Stimulated activated CD8-positive, alpha-beta memory T cell treated with anti-CD3 and anti-CD28 coated beads, Interleukin-12 subunit alpha, Interleukin-12 subunit beta, amount 100 ng/mL, for 4 hours (primary cell): ENCODE data around the gene FAM90A26.
"Not testable (repeated sequence)": the region's sequence is repeated elsewhere in the genome, so short reads cannot be mapped to it uniquely, and the experiment has no call there.

Experiments used
- DNase-seq: peaks from one replicate; pipeline ENCODE4 v3.0.0-alpha.2; 2020; ENCODE audit warnings: low read depth

Gene FAM90A26, protein sequence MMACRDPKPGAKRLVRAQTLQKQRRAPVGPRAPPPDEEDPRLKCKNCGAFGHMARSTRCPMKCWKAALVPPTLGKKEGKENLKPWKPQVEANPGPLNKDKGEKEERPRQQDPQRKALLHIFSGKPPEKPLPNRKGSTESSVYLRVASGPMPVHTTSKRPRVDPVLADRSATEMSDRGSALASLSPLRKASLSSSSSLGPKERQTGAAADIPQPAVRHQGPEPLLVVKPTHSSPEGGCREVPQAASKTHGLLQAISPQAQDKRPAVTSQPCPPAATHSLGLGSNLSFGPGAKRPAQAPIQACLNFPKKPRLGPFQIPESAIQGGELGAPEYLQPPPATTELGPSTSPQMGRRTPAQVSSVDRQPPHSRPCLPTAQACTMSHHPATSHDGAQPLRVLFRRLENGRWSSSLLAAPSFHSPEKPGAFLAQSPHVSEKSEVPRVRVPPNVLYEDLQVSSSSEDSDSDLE

DNA sequence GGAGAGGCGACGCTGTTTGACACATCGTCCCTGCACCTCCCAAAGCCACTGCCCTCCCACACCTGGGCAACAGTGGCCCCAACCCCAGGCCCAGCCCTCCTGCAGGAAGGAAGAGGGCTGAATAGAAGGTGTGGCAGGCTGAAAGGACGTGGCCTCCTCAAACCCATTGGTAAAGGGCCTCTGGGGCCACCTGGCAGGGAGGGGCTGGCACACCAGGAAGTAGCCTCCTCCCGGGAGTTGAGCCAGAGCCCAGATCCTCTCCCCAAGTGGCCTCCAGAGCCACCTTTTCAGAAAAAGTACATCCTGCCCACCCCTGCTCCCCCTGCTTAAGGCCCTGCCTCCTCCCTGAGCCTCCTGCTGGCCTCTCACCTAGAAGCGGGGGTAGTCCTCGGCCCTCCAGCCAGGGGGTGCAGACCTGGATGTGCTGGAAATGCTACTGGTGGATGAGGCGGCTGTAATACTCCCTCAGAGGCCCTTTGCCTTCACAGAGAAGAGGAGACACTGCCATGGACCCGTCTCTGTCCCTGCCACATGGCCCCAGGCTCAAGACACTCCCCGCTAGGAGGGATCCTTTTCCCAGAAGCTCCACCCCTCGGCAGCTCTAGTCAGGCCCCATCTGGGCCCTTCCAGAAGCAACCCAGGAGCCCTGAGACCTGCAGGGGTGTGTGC is at the start of gene FAM90A26:
FAM90A26 (plus strand) TSS at position 619 of the 669 bp plus-strand sequence. CDS start 2,764 bp downstream, outside the sequence.
- not testable (repeated sequence) for DNase-seq

DNA sequence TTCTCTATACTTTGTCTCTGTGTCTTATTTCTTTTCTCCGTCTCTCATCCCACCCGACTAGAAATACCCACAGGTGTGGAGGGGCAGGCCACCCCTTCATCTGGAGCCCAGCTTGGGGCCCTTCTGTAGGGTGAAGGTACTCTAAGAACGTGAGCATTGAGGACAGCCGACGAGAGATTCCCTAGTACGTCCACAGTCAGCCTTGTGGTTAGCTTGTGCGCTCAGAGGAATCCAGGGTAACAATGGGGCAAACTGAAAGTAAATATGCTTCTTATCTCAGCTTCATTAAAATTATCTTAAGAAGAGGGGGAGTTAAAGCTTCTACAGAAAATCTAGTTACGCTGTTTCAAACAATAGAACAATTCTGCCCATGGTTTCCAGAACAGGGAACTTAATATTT is 47.5 kb upstream of the FAM90A26 start:
- DNase-seq = not testable (repeated sequence)

DNA sequence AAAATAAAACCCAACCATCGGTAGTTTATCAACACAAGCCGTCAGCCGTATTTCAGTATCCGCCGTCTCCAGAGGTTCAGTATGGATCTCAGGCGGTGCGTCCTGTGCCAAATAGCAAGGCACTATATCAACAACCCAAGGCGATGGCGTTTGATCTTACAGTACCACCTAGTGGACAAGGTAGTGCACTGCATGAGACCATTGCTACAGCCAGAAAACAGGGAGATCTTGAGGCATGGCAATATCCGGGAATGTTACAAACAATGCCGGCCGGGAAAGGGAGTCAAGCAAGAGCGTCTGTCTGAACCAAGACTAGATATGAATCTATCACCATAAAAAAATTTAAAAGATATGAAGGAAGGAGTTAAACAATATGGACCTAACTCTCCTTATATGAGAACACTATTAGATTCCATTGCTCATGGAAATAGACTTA is 46.6 kb upstream of the FAM90A26 start:
- DNase-seq = not testable (repeated sequence)

DNA sequence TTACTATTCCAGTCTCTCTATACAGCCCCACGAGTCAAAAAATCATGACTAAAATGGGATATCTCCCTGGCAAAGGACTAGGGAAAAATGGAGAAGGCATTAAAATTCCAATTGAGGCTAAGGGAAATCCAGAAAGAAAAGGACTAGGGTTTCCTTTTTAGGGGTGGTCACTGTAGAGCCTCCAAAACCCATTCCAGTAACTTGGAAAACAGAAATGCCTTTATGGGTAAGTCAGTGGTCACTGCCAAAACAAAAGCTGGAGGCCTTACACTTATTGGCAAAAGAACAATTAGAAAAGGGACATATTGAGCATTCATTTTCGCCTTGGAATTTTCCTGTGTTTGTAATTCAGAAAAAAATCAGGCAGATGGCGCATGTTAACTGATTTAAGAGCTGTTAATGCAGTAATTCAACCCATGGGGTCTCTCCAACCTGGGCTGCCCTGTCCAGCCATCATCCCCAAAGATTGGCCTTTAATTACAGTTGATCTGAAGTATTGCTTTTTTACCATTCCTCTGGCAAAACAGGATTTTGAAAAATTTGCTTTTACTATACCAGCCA is 44.5 kb upstream of the FAM90A26 start:
- DNase-seq = not testable (repeated sequence)

DNA sequence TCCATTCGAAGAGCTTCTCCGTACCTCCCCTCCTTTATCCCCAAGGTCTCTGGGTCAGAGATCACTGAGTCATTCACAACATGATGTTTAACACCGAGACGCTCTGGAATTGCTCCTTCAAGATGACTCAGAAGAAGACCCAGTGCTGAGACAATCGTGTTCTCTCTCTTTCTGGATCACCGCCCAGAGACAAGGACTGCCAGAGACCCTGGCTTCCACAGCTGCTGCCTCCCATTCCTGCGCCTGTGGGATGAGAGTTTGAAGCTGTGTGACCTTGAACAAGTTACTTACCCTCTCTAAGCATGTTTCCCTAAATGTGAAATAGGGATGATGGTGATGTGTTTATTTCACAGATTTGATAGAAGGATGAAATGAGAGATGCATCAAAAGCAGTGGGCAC is 38.8 kb upstream of the FAM90A26 start:
- not testable (repeated sequence) for DNase-seq

DNA sequence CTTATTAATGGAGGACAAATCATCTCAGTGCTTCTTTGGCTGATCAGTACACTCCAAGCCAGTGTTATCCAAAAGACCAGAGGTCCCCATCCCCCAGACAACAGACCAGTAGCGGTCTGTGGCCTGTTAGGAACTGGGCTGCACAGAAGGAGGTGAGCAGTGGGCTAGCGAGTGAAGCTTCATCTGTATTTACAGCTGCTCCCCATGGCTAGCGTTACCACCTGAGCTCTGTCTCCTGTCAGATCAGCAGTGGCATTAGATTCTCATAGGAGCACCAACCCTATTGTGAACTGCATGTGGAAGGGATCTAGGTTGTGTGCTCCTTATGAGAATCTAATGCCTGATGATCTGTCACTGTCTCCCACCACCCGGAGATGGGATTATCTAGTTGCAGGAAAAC is 37.4 kb upstream of the FAM90A26 start:
- not testable (repeated sequence) for DNase-seq

DNA sequence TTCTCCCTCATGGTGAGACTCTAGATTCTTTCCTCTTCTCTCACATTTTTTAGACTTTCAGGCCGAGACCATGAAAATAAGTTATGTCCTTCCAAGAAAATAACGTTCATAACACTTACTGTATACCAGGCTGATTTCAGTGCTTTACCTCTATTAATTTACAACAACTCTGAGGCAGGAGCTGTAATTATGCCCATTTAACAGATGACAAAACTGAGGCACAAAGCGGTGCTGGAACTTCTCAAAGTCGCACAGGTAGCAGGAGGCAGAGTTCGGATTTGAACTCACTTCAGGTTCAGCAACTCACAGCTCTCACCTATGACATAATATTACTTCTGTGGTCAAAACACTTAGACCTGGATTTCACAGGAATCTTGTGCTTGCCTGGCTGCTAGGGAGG is 36.2 kb upstream of the FAM90A26 start:
- DNase-seq = not testable (repeated sequence)

DNA sequence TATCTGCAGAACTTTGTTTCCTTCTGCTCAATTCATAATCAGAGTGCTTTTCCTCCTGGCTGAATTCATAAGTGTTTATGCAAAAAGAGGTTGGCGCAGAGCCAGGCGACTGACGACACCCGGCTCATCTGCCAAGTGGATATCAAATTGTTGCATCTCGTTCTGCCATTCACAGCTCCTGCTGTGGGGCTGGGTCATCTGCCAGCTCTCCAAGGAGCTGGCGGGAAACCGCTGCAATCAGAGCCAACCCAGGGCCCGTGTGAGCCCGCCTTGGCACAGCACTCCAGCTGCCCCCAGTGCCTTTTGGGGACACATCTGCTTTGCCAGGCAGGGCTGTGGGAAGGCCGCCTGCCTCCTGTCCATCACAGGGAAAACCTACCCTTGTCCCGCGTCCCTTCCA is 35.7 kb upstream of the FAM90A26 start:
- not testable (repeated sequence) for DNase-seq

DNA sequence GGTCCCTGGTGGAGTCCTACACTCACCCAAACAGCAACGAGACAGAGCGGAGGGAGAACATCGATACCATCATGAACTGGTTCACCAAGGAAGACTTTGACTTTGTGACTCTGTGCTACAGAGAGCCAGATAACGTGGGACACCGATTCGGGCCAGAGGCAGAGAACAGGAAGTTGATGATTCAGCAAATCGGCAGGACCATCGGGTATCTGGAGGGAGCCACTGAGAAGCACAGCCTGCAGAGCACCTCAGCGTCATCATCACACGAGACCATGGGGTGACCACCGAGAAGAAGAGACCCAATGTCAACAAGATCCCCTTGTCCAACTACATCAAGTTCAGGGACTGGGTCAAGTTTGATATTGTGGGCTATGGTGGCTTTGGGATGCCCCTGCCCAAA is 29.2 kb upstream of the FAM90A26 start:
- DNase-seq = not testable (repeated sequence)

DNA sequence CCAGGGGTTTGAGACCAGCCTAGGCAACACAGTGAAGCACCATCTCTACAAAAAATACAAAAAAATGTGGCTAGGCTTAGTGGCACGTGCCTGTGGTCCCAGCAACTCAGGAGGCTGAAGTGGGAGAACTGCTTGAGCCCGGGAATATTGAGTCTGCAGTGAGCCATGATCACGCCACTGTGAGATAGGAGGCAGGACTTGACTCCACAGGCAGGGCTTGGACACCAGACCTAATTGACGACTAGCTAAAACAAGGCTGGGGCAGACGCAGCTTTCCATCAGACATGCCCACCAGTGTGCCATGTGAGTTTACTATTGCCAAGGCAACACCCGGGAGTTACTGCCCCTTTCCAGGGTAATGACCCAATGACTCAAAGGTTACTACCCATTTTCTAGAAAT is 27.4 kb upstream of the FAM90A26 start:
- not testable (repeated sequence) for DNase-seq

DNA sequence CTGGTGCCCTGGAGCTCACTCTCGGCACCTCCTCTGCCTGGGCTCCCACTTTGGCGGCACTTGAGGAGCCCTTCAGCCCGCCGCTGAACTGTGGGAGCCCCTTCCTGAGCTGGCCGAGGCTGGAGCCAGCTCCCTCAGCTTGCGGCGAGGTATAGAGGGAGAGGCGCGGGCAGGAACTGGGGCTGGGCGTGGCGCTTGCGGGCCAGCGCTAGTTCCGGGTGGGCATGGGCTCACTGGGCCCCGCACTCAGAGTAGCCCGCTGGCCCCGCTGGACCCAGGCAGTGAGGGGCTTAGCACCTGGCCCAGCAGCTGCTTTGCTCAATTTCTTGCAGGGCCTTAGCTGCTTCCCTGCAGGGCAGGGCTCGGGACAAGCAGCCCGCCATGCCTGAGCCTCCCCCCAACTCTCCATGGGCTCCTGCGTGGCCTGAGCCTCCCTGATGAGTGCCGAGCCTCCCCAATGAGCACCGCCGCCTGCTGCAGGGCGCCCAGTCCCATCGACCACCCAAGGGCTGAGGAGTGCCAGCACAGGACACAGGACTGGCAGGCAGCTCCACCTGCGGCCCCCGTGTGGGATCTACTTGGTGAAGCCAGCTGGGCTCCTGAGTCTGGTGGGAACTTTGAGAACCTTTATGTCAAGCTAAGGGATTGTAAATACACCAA is 26.7 kb upstream of the FAM90A26 start:
- DNase-seq = no peak

DNA sequence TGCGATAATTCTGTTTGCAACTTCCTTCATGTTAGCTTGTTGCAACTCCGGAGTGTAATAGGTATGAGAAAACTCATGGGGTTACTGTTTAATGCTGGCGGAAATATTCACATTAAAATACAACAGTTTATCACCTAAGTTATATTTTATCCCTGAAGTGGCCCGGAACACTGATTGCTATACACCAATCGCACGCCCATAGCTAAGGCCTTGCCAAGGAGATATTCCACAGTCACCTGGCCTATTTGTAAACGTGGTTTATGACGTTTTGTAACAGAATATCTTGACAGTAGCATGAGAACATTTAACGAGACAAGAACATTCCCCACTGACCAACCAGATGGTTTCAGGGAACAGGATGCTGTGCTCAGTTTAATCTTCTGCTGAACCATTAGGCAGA is 23.2 kb upstream of the FAM90A26 start:
- no peak for DNase-seq

DNA sequence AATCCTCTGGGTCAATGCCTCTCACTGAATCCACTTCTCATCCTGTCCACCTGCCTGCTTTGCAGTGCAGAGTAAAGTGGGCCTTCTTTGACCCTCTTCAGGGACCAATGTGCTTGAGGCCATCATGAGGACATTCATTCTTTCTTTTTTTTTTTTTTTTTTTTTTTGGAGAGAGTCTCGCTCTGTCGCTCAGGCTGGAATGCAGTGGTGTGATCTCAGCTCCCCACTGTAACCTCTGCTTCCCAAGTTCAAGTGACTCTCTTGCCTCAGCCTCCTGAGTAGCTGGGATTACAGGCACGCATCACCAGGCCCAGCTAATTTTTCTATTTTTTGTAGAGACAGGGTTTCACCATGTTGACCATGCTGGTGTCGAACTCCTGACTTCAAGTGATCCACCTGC is 22.8 kb upstream of the FAM90A26 start:
- DNase-seq = not testable (repeated sequence)

DNA sequence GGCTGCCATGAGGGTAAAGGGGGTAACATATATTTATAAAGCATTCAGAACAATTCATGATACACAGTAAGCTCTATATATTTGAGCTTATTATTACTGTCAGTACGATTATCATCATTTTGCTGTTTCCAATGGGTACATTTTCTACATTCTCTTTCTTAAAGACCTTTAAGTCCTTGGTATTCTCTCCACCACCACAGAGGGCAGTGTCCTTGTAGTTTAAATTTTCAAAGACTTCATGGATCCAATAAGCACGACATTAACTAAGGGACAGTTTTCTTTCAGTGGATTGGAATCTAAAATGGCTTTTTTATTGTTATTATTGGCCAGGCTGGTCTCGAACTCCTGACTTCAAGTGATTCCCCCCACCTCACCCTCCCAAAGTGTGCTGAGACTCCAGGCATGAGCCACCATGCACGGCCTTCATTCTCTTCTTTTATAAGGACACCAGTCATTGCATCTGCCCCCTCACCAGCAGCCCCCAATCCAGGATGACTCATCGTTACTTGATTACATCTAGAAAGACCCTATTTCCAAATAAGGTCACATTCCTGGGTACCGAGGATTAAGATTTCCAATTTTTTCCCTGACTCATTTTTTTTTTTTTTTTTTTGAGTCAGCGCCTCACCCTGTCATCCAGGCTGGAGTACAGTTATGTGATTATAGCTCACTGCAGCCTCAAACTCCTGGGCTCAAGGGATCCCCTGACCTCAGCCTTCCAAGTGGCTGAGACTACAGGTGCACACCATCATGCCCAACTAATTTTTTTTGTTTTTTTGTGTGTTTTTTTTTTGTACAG is 21.4 kb upstream of the FAM90A26 start:
- not testable (repeated sequence) for DNase-seq

DNA sequence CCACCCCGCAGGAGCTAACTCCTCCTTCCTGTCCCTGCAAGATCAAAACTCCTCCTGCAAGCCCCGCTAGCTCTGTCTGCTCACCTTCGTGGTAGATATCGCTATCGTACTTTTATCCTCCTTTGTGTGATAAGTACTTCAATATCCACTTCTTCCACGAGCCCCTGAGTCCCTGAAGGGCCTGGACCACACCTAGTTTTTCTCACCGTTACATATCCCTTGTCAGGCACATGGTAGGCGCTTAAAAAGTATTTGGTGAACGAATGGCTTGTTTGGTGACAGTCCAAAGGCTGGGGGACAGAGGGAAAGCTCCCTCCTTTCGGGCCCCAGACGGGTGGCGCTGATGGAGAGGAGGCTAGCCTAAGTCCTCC is 18.4 kb upstream of the FAM90A26 start:
- DNase-seq = not testable (repeated sequence)

DNA sequence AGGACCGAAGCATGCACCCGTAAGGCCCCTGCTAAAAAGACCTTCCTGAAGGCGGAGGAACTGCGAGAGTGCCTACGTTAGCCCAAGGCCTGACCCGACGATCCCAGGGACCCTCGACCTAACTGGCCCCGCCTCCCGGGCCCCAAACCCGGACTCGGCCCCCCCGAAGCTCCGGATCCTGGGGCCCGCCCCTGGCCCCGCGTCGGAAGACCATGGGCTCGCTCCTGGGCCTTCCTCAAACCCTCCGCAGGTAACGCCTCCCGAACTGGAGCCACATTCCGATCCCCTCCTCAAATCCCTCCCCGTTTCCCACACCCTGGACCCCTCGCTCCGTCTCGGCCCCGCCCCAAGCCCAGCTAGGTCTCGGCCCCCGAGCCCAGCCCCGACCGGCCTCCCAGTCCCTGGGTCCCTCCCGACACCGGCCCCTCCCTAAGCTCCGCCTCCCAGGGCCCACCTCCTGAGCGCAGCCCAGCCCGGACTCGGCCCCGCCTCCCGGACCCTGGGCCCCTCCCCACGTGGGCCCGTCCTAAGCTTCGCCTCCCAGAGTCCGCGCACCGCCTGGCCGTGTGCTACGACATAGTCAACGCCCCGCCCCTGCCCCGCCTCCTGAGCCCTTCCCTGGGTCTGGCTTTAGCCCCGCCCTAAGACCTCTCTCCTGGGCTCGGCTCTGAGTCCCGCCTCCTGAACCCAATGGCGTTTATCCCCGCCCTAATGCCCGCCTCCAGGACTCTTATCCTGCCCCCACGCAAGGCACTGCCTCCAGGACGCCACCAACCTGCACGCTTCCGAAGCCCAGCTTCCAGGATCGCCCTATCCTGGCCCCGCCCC is 17.8 kb upstream of the FAM90A26 start:
- peak; percentile 94 for DNase-seq

DNA sequence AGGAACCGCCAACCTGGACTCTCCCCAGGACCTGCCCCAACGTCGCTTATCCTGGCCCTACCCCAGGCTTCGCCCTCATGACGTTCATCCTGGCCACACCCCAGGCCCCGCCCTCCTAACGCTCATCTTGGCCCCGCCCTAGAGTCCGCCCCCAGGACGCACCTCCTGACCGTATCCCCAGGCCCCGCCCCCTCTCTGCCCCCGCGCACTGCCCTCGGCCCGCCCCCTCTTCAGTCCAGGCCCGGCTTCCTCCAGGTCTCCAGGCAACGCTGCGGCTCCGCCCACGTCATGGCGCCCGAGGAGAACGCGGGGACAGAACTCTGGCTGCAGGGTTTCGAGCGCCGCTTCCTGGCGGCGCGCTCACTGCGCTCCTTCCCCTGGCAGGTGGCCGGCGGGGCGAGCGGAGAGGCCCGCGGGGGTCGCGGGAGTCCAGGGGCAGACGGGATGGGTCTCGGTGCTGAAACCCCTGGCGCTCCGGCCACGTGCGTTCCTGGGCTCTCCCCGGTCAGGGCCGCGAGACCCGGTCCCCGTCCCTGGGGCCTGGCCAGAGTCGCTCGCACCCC is 17.1 kb upstream of the FAM90A26 start:
- peak; percentile 87 for DNase-seq

DNA sequence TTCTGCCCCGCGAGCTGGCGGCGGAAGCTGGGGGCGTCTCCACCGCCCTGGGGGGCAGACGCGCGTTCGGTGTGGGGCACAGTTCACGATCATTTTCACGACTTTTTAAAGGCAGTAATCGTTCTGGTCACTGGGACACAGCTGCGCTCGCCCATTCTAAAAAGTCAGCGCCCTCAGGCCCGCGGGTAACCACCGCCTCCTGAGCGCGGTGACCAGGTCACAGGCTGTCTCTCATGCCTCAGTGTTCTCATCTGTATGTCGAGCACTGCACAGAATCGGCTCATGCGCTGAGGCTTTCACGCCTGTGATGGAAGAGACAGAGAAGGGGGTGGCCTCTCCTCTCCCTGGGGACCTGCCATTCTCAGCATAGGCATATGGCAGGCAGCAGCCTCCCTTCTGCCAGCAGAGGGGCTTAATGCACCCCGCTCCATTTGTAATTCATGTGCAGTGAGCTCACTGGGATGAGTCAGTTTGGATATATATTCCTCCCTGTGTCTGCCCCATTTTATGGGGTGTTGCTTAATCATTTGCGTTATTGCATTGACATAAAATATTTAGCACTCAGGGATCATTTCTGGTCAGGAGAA is 16.5 kb upstream of the FAM90A26 start:
- not testable (repeated sequence) for DNase-seq

DNA sequence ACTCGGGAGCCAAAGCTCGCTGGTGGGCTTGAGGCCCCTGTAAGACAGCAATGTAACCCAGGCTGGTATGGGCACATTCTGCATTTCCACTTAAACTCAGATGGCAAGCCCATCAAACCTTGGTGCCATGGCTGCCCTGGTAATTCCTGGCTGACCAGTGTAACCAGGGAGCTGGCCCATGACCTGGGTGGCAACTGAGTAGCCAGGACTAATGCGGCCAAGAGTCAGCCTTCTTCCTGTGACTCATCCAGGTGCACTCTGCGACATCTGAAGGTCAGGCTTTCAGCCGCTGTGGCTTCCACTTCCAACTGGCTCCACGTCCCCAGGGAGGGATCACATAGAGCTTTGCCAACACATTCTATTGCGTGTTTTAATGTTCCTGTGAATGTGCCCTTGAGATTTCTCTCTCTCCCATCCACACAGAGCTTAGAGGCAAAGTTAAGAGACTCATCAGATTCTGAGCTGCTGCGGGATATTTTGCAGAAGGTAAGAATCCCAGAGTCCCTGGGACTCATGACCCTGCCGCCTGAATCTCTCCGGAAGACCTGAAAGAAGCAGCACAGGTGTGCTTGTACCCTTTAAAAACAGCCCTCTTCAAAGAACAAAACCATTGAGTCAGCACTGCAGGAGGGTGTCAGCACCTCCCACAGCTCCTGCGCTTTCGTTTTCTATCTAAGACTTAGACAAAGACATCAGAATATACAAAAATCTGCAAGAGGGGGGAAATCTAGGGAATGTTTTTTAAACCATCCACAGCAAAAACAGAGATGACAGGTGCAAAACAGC is 14.9 kb upstream of the FAM90A26 start:
- DNase-seq = not testable (repeated sequence)
